ENCODE measurements around the gene PLPP2.

- no peak for TF ChIP-seq CTCF (IDR thresholded peaks at IDR 0.05)
- TF ChIP-seq ZFX (IDR thresholded peaks at IDR 0.05; ENCODE audit: borderline replicate concordance): no peak
Observed at GRCh38 chr19:328025-328505, 36.9 kb upstream of the PLPP2 start.

Measured in 22Rv1 (cell line).